HepG2 (cell line): Measurements from ENCODE around the gene CARD8. TPM values are rescaled to one million over a fixed set of nuclear protein-coding genes. Genes with fewer than 3 reads are reported as not detected.

Experiments
- ATAC-seq: fragments of 200-7000 bp; cut with Tn5 transposase; 3 replicates; pipeline ENCODE4 v1.9.1; 2020; ENCODE audit warnings: mild to moderate bottlenecking, moderate library complexity
- BruUV-seq: library from RNA; stranded (reverse); fragments of 400-500 nt; replicated peaks from 2 replicates; lab custom pipeline; 2021; lab: Mats Ljungman, UMichigan
- CTCF ChIA-PET: fragments of 300-600 bp; formaldehyde crosslinking; extraction: SDS; loops from one replicate; lab custom pipeline; 2021; ENCODE audit warnings: low total read pairs, inconsistent platforms, low intra/inter-chr PET ratio; lab: Yijun Ruan, JAX
- POLR2A ChIA-PET: fragments of 350-600 bp; sonication (Branson Sonifier 250); formaldehyde crosslinking; loops from one replicate; lab custom pipeline; 2020; ENCODE audit warnings: antibody characterized with exemption, inconsistent platforms; lab: Yijun Ruan, JAX
- DNase-seq: peaks from one replicate; pipeline ENCODE4 v3.0.0-alpha.2; 2015; ENCODE audit warnings: low spot score
- FAIRE-seq: peaks from 3 replicates; lab custom pipeline; 2011; peaks lifted over from hg19 to GRCh38; lab: Jason Lieb, UNC
- H2AFZ ChIP-seq: one replicate; pipeline ENCODE4 v1.6.1; 2011; ENCODE audit warnings: low read length, inconsistent platforms
- H3K27ac ChIP-seq: fragments of 300-600 bp; 3 replicates; pipeline ENCODE4 v1.8.0; 2011; ENCODE audit warnings: mixed run types, mild to moderate bottlenecking, mixed read lengths, low read length, inconsistent platforms; ENCODE audit not compliant: insufficient read depth; ENCODE audit errors: extremely low read length
- H3K27me3 ChIP-seq, 2 experiments: fragments of 200-600 bp in 1 of 2; 2 replicates in 1 of 2; 3 replicates in 1 of 2; pipeline versions ENCODE4 v1.6.0 to v1.8.0; 2011; ENCODE audit warnings: low read length in 2 of 2, mild to moderate bottlenecking in 2 of 2, moderate library complexity in 2 of 2, inconsistent platforms in 1 of 2; ENCODE audit not compliant: insufficient read depth in 2 of 2, control insufficient read depth in 1 of 2
- H3K36me3 ChIP-seq, 2 experiments: fragments of 200-600 bp in 1 of 2; replicated peaks in 1 of 2; 2 replicates in 1 of 2; 3 replicates in 1 of 2; pipeline versions ENCODE4 v1.5.1 to v1.8.0; 2011; ENCODE audit warnings: low read length in 2 of 2, inconsistent platforms in 1 of 2; ENCODE audit not compliant: insufficient read depth in 2 of 2, control insufficient read depth in 1 of 2
- H3K4me1 ChIP-seq: 2 replicates; pipeline ENCODE4 v1.5.1; 2012; ENCODE audit warnings: low read length, inconsistent platforms; ENCODE audit not compliant: insufficient read depth
- H3K4me2 ChIP-seq: 2 replicates; pipeline ENCODE4 v1.6.0; 2011; ENCODE audit warnings: low read depth, low read length, inconsistent platforms
- H3K4me3 ChIP-seq, 3 experiments: fragments of 200-600 bp in 1 of 3; sonication (generic), shearing (Covaris generic) in 1 of 3; replicated peaks in 1 of 3; 2 replicates each; pipeline ENCODE4 v1.5.1; 2011 to 2016; ENCODE audit warnings: low read length in 3 of 3, inconsistent platforms in 2 of 3, low read depth in 2 of 3, mild to moderate bottlenecking in 2 of 3, control low read depth in 1 of 3, mixed read lengths in 1 of 3; ENCODE audit not compliant: insufficient read depth in 1 of 3
- H3K79me2 ChIP-seq: one replicate; pipeline ENCODE4 v1.6.1; 2011; ENCODE audit warnings: low read length, inconsistent platforms; ENCODE audit not compliant: insufficient read depth
- H3K9ac ChIP-seq: 2 replicates; pipeline ENCODE4 v1.6.0; 2011; ENCODE audit warnings: mild to moderate bottlenecking, low read depth, low read length, inconsistent platforms; ENCODE audit not compliant: insufficient read depth
- H3K9me3 ChIP-seq: 2 replicates; pipeline ENCODE4 v1.5.1; 2012; ENCODE audit warnings: mild to moderate bottlenecking, low read length
- H4K20me1 ChIP-seq: 2 replicates; pipeline ENCODE4 v1.6.0; 2011; ENCODE audit warnings: inconsistent platforms, mild to moderate bottlenecking, low read length, moderate library complexity; ENCODE audit not compliant: insufficient read depth
- DR1 ChIP-seq: sonication (generic); formaldehyde crosslinking; IDR thresholded peaks from 2 replicates; pipeline ENCODE4 v1.8.0; 2021; ENCODE audit warnings: mild to moderate bottlenecking, missing genetic modification reagents, inconsistent platforms
- JARID2 ChIP-seq: sonication (generic); formaldehyde crosslinking; IDR thresholded peaks from 2 replicates; pipeline ENCODE4 v1.8.1; 2023; ENCODE audit warnings: missing genetic modification reagents, inconsistent platforms; ENCODE audit not compliant: insufficient replicate concordance
- KDM4B ChIP-seq: sonication (generic); formaldehyde crosslinking; IDR thresholded peaks from 2 replicates; pipeline ENCODE4 v1.4.0; 2020; ENCODE audit warnings: missing genetic modification reagents
- KLF15 ChIP-seq: sonication (generic); formaldehyde crosslinking; IDR thresholded peaks from 2 replicates; pipeline ENCODE4 v1.8.1; 2023; ENCODE audit warnings: borderline replicate concordance, mild to moderate bottlenecking, inconsistent platforms, missing genetic modification reagents, mixed read lengths
- MIXL1 ChIP-seq: IDR thresholded peaks from 2 replicates; pipeline ENCODE4 v1.6.1; 2016
- NAIF1 ChIP-seq: sonication (generic); formaldehyde crosslinking; IDR thresholded peaks from 2 replicates; pipeline ENCODE4 v1.5.0; 2020; ENCODE audit warnings: mild to moderate bottlenecking, missing genetic modification reagents, borderline replicate concordance
- SNAPC2 ChIP-seq: sonication (generic); formaldehyde crosslinking; IDR thresholded peaks from 2 replicates; pipeline ENCODE4 v1.8.1; 2022; ENCODE audit warnings: mild to moderate bottlenecking, missing genetic modification reagents
- SP4 ChIP-seq: sonication (generic); formaldehyde crosslinking; IDR thresholded peaks from 2 replicates; pipeline ENCODE4 v1.8.1; 2023; ENCODE audit warnings: mild to moderate bottlenecking, missing genetic modification reagents
- TARDBP ChIP-seq: sonication (generic); formaldehyde crosslinking; IDR thresholded peaks from 2 replicates; pipeline ENCODE4 v1.8.0; 2022; ENCODE audit warnings: mild to moderate bottlenecking, missing genetic modification reagents
- TGIF2 ChIP-seq: IDR thresholded peaks from 2 replicates; pipeline ENCODE4 v1.6.1; 2016; ENCODE audit warnings: control low read depth, missing compliant biosample characterization
- ZBTB42 ChIP-seq: sonication (generic); formaldehyde crosslinking; IDR thresholded peaks from 2 replicates; pipeline ENCODE4 v1.5.0; 2020; ENCODE audit warnings: mild to moderate bottlenecking, missing genetic modification reagents
- ZNF124 ChIP-seq: sonication (generic); formaldehyde crosslinking; IDR thresholded peaks from 2 replicates; pipeline ENCODE4 v1.4.0; 2020; ENCODE audit warnings: missing genetic modification reagents
- ZNF3 ChIP-seq: IDR thresholded peaks from 2 replicates; pipeline ENCODE4 v1.7.0; 2017; ENCODE audit warnings: inconsistent platforms
- ZNF34 ChIP-seq: sonication (generic); formaldehyde crosslinking; IDR thresholded peaks from 2 replicates; pipeline ENCODE4 v1.4.0; 2020; ENCODE audit warnings: mild to moderate bottlenecking, missing genetic modification reagents, borderline replicate concordance
- ZNF430 ChIP-seq: sonication (generic); formaldehyde crosslinking; IDR thresholded peaks from 2 replicates; pipeline ENCODE4 v1.9.0; 2021; ENCODE audit warnings: mild to moderate bottlenecking, missing genetic modification reagents
- ZNF589 ChIP-seq: sonication (generic); formaldehyde crosslinking; conservative IDR thresholded peaks from 2 replicates; pipeline ENCODE4 v1.8.0; 2022; ENCODE audit warnings: mild to moderate bottlenecking, moderate library complexity, missing genetic modification reagents
- ZSCAN21 ChIP-seq: sonication (generic); formaldehyde crosslinking; IDR thresholded peaks from 2 replicates; pipeline ENCODE4 v1.8.0; 2022; ENCODE audit warnings: mild to moderate bottlenecking, missing genetic modification reagents, moderate library complexity, borderline replicate concordance
- WGBS: methylation state at CpG from one replicate; pipeline ENCODE4 v1.1.6; 2017; ENCODE audit warnings: low lambda C conversion rate; 5-methylcytosine and 5-hydroxymethylcytosine counted together
- in situ Hi-C: cut with HindIII; loops from 2 replicates; pipeline ENCODE4 v1.10.0; 2017; ENCODE audit warnings: low pct_unique_long_range_greater_than_20kb; ENCODE audit not compliant: extremely low pct_ligation_motif_present
- intact Hi-C: fragments of 100-400 bp; cut with micrococcal nuclease; formaldehyde crosslinking; loops from one replicate; pipeline ENCODE4 v1.10.0; 2022; ENCODE audit not compliant: unreplicated experiment
- polyA plus RNA-seq, 8 experiments: library from polyadenylated mRNA; depleted of rRNA in 3 of 8; stranded (reverse) in 7 of 8; unstranded in 1 of 8; fragments of >200 nt; fragmentation: Illumina TruSeq in 4 of 8; extraction: Trizol in 4 of 8; gene quantifications; 2 replicates each; pipeline versions ENCODE4 v1.2.1 to v1.2.3, GENCODE V29; 2011 to 2016; ENCODE audit warnings: low read depth in 4 of 8, missing spikeins in 1 of 8, mixed read lengths in 1 of 8; ENCODE audit not compliant: insufficient read depth in 1 of 8
- total RNA-seq, 5 experiments: library from RNA; depleted of rRNA; stranded (reverse); fragments of >200 nt; fragmentation: Illumina TruSeq; extraction: Trizol; gene quantifications; 2 replicates each; pipeline ENCODE4 v1.2.3, GENCODE V29; 2016; ENCODE audit warnings: low read depth in 1 of 5

CARD8 gene
- total and polyA plus RNA-seq, 2 of the 13 experiments (the other 11 are each of a cell fraction or from before 2014, with no cell fraction given): 15.0 to 19.2 TPM

GRCh38 chr19:48186015-48186414, 69.7 kb downstream of the CARD8 start:
- Histone ChIP-seq H3K4me2 (no peak overlapping the region), H3K9ac (no peak overlapping the region), H2AFZ (no peak overlapping the region), H3K4me1 (no peaks in the 10 kb centered on the region), H4K20me1 (no peaks in the 10 kb centered on the region), H3K79me2 (no peaks in the 10 kb centered on the region), H3K36me3 (no peaks in the 10 kb centered on the region), H3K27ac (no peak overlapping the region), H3K9me3 (peaks cover 8% of the 10 kb centered on the region), H3K4me3 (no peak overlapping the region), H3K27me3 (no peaks in the 10 kb centered on the region)
- intact Hi-C loops (no loop called here), in situ Hi-C loops (no loop called here)
- ATAC-seq (no peak), FAIRE-seq (no peak), DNase-seq (no peak)
- TF ChIP-seq TARDBP (CRISPR knock-in tag) (no peak), ZNF589 (no peak), DR1 (no peak), ZNF3 (CRISPR knock-in tag) (no peak), ZNF124 (CRISPR knock-in tag) (no peak), KLF15 (no peak), TGIF2 (CRISPR knock-in tag) (no peak), ZBTB42 (CRISPR knock-in tag) (no peak), ZNF430 (CRISPR knock-in tag) (no peak), SNAPC2 (CRISPR knock-in tag) (no peak), NAIF1 (no peak), ZNF34 (CRISPR knock-in tag) (no peak), KDM4B (CRISPR knock-in tag) (no peak), MIXL1 (CRISPR knock-in tag) (no peak), JARID2 (no peak), ZSCAN21 (CRISPR knock-in tag) (no peak), SP4 (CRISPR knock-in tag) (no peak)
- BruUV-seq: no TSS peak
- WGBS: 87% methylated on average over 5 of the region's 5 CpGs
- POLR2A ChIA-PET: no interaction called here
- CTCF ChIA-PET: no interaction called here
